DMS53 treated with DMSO at 0.1 percent for 48 hours (cell line): ENCODE data around the gene LORICRIN.

Experiments used
- DNase-seq: peaks from one replicate; lab custom pipeline; 2025; ENCODE audit not compliant: unreplicated experiment; lab: John Stamatoyannopoulos, UW

The LORICRIN gene

DNA sequence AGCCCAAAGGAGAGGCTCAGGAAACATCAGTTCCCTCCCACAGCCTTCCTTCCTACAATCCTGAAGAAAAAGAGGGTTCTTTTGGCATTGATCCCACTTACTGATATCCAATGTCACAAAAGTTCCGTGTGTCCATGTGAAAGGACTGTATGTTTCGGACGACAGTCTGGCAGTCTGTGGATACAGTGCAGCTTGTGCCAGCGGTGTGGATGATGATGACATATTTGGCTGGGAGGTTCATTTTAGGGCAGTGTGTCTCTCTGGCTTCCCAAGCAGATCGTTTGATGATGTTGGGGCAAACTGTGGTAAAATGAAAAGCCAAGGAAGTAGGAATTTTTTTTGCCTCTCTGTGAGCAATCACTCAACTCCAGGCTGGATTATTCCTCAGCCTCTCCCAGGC is 42.8 kb downstream of the LORICRIN start:
- no peak for DNase-seq

DNA sequence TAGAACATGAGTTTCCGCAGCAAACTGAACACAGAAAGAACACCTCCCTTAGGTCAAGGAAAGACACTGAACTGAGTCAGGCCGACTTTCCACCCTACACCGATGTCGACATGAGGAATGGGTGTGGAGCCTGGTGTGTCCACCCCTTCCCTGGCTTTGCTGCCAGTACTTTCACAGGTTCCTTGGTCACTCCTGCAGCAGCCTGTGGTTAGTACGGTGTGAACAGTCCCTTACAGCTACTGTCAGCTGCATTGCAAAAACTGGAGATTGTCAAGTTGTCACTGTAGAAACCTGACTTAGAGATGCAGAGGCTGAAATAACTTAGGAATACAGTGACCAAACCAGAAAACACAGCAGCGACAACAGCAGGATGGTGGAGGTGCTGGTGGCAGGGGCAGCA is 46.2 kb downstream of the LORICRIN start:
- no peak for DNase-seq

DNA sequence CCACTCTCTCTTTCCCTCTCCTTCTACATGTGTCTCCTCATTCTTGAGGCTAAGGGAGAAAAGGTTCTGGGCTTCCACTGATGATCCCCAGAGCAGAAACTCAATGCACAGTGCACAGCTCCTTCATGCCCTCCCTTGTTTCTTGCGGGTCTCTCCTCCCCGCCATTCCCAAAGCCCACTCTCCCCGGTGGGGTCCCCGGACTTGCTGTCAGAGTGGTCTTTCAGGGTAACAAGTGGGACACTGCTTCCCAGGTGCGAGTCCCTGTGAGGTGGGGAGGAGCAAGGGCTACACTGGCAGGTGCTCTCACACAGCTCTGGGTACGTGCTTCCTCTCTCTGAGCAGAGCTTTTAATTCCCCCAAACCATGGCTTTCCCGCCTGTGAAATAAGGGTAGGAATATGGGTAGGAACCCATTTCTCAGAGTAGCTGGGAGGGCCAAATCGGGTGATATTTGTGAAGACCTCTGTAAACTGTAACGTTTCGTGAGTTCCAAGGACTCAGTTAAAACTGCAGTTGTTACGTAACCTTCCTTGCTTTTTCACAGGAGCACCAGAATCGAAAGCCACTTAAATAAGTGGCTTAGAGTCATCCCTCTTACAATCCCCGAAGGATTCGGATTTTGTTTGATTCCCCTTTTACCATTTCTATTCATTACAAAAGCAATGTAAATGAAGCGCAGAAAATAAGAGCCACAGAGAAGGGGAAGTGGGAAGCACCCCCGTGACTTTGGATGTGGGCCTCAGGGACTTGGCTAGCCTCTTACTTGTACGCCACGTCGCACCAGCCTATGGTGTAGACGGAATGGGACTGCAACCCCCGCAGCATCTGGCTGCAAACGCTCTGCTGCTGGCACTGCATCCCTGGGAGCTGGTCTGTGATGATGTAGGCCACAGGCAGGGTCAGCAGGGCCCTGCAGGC is 47.1 kb downstream of the LORICRIN start:
- DNase-seq: no peak

DNA sequence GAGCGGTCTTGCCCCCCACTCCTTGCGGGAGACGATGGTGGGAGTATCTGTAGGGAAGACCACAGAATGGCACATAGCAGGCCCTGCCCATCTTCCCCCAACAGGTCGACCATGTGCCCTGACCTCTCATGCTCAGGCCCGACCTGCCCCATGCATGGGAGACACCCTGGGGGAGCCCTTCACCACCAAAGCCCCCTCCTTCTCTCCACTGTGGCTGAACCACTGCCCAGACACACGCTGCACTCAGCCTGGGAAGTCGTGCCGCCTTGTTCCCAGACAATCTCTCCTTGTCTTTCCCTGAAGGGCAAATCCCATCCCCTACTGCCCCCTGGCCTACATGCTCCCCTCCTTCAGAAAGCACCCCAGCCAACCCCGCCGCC is 47.7 kb downstream of the LORICRIN start:
- DNase-seq: no peak

DNA sequence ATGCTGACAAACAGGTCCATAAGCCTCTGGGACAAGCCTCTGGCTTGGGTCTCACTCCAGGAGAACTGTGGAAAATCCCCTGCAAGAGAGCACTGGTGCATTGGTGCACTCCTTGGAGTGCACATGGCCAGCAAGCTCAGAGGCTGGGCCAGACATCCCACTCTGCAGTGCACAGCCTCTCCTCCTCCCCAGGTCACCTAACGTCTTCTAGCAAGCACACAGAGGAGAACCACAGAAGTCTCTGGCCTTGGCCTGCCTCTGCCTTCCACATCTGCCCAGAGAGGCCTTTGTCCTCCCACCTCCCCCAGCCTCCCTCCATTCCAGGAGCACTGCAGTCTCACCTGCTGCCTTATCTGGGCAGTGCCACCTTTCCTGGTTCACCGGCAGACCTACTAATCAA is 49.1 kb downstream of the LORICRIN start:
- no peak for DNase-seq

DNA sequence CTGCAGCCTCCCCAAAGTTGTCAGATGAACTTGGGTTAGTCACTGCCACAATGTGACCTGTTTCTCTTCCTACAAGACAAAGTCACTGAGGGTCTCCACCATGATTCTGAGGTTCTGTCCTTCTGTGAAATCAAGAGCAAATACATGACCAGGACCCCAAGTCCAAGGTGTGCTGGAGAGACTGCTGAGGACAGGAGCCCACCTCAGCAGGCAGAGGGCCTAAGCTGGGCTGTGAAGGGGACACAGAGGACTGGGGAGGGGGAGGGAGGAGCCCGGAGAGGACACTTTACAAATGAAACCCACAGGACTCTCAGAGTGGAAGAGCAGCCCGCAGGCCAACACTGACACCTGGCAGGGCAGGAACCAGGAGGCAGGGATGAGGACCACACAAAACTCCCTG is 50.0 kb downstream of the LORICRIN start:
- DNase-seq: no peak

DNA sequence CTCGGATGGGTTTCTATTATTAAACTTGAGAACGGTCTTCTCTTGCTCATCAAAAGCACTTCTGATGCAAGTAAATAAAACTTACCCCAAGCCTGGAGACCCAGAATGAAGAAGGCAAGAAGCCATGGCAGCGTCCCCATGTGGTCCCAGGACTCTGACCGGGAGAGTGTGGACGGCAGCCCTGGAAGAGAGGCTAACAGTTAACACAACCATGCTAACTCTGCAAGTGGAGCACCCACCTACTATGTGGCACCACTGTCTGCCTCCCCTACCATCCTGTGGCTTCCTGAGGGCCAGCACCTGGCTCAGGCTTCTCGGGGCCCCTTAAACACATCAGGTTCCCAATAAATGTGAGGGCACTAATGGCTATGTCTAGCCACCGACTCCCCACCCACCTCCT is 51.0 kb downstream of the LORICRIN start:
- DNase-seq: no peak
